Measurements from ENCODE around the gene SMARCA5.
"Not testable (repeated sequence)": the region's sequence is repeated elsewhere in the genome, so short reads cannot be mapped to it uniquely, and the experiment has no call there.

The SMARCA5 gene

GRCh38 chr4:143515905-143516304, 2.4 kb downstream of the SMARCA5 start:
- Mint-ChIP-seq H3K4me1 (peaks cover 59% of the 10 kb centered on the region), H3K9me3 (no peaks in the 10 kb centered on the region), H3K4me3 (peak overlapping the region; percentile 96), H3K36me3 (peaks cover 23% of the 10 kb centered on the region), H3K27ac (peak overlapping the region; percentile 89), H3K27me3 (no peaks in the 10 kb centered on the region)

- Mint-ChIP-seq H3K36me3 (peaks cover 26% of the 10 kb centered on the region), H3K27ac (no peak overlapping the region), H3K9me3 (no peaks in the 10 kb centered on the region), H3K4me3 (peak overlapping the region; percentile 96), H3K4me1 (peaks cover 72% of the 10 kb centered on the region), H3K27me3 (no peaks in the 10 kb centered on the region)
Measured at GRCh38 chr4:143517764-143518163, 4.3 kb downstream of the SMARCA5 start.

- H3K36me3 Mint-ChIP-seq = peaks cover 29% of the 10 kb centered on the region
- H3K4me3 Mint-ChIP-seq = no peak overlapping the region
- no peaks in the 10 kb centered on the region for H3K9me3 Mint-ChIP-seq
- peaks cover 61% of the 10 kb centered on the region for H3K4me1 Mint-ChIP-seq
- peak overlapping the region; percentile 24 for H3K27ac Mint-ChIP-seq
- H3K27me3 Mint-ChIP-seq = no peaks in the 10 kb centered on the region
Measured at GRCh38 chr4:143524211-143524610, 10.7 kb downstream of the SMARCA5 start.

GRCh38 chr4:143528046-143528445, 14.5 kb downstream of the SMARCA5 start:
- H3K4me3 Mint-ChIP-seq = not testable (repeated sequence)
- H3K36me3 Mint-ChIP-seq = peaks cover 32% of the 10 kb centered on the region

GRCh38 chr4:143531380-143531779, 17.9 kb downstream of the SMARCA5 start:
- Mint-ChIP-seq H3K27me3 (no peaks in the 10 kb centered on the region), H3K4me3 (no peak overlapping the region), H3K36me3 (peaks cover 34% of the 10 kb centered on the region), H3K4me1 (peaks cover 26% of the 10 kb centered on the region), H3K9me3 (no peaks in the 10 kb centered on the region), H3K27ac (peak overlapping the region; percentile 65)

More at GRCh38 chr4:143528046-143528445, 14.5 kb downstream of the SMARCA5 start:
- peaks cover 44% of the 10 kb centered on the region for H3K4me1 Mint-ChIP-seq
- H3K9me3 Mint-ChIP-seq, H3K27ac Mint-ChIP-seq, H3K27me3 Mint-ChIP-seq: not testable (repeated sequence)

GRCh38 chr4:143531788-143532491, 18.4 kb downstream of the SMARCA5 start:
- H3K36me3 Mint-ChIP-seq = peaks cover 33% of the 10 kb centered on the region
- peaks cover 25% of the 10 kb centered on the region for H3K4me1 Mint-ChIP-seq
- no peaks in the 10 kb centered on the region for H3K9me3 Mint-ChIP-seq
- H3K27me3 Mint-ChIP-seq = no peaks in the 10 kb centered on the region
- peak overlapping the region; percentile 65 for H3K27ac Mint-ChIP-seq
- no peak overlapping the region for H3K4me3 Mint-ChIP-seq

GRCh38 chr4:143538979-143539669, 25.6 kb downstream of the SMARCA5 start:
- Mint-ChIP-seq H3K36me3 (peaks cover 35% of the 10 kb centered on the region), H3K9me3 (no peaks in the 10 kb centered on the region), H3K4me1 (peaks cover 29% of the 10 kb centered on the region), H3K27me3 (no peaks in the 10 kb centered on the region), H3K4me3 (no peak overlapping the region), H3K27ac (peak overlapping the region; percentile 78)

- Mint-ChIP-seq H3K36me3 (peaks cover 35% of the 10 kb centered on the region), H3K4me1 (peaks cover 29% of the 10 kb centered on the region), H3K4me3 (no peak overlapping the region), H3K27me3 (no peaks in the 10 kb centered on the region), H3K9me3 (no peaks in the 10 kb centered on the region), H3K27ac (no peak overlapping the region)
Measured at GRCh38 chr4:143539670-143540023, 26.1 kb downstream of the SMARCA5 start.

GRCh38 chr4:143549928-143550327, 36.4 kb downstream of the SMARCA5 start:
- peaks cover 20% of the 10 kb centered on the region for H3K36me3 Mint-ChIP-seq
- no peaks in the 10 kb centered on the region for H3K27me3 Mint-ChIP-seq
- H3K27ac Mint-ChIP-seq = peak overlapping the region; percentile 51

GRCh38 chr4:143554728-143555597, 41.5 kb downstream of the SMARCA5 start:
- peaks cover 9% of the 10 kb centered on the region for H3K36me3 Mint-ChIP-seq
- peaks cover 22% of the 10 kb centered on the region for H3K4me1 Mint-ChIP-seq
- no peak overlapping the region for H3K4me3 Mint-ChIP-seq
- peak overlapping the region; percentile 37 for H3K27ac Mint-ChIP-seq
- H3K9me3 Mint-ChIP-seq = no peaks in the 10 kb centered on the region
- H3K27me3 Mint-ChIP-seq = no peaks in the 10 kb centered on the region

More at GRCh38 chr4:143549928-143550327, 36.4 kb downstream of the SMARCA5 start:
- peaks cover 14% of the 10 kb centered on the region for H3K4me1 Mint-ChIP-seq
- no peaks in the 10 kb centered on the region for H3K9me3 Mint-ChIP-seq
- no peak overlapping the region for H3K4me3 Mint-ChIP-seq

GRCh38 chr4:143555676-143556075, 42.2 kb downstream of the SMARCA5 start:
- H3K36me3 Mint-ChIP-seq = peaks cover 6% of the 10 kb centered on the region
- no peaks in the 10 kb centered on the region for H3K9me3 Mint-ChIP-seq
- peaks cover 22% of the 10 kb centered on the region for H3K4me1 Mint-ChIP-seq
- H3K4me3 Mint-ChIP-seq = no peak overlapping the region
- H3K27ac Mint-ChIP-seq = no peak overlapping the region
- no peaks in the 10 kb centered on the region for H3K27me3 Mint-ChIP-seq

- peaks cover 21% of the 10 kb centered on the region for H3K4me1 Mint-ChIP-seq
- no peaks in the 10 kb centered on the region for H3K9me3 Mint-ChIP-seq
- no peaks in the 10 kb centered on the region for H3K27me3 Mint-ChIP-seq
- H3K4me3 Mint-ChIP-seq = peak overlapping the region; percentile 96
- H3K36me3 Mint-ChIP-seq = peaks cover 2% of the 10 kb centered on the region
- H3K27ac Mint-ChIP-seq = no peak overlapping the region
Measured at GRCh38 chr4:143558286-143558685, 44.8 kb downstream of the SMARCA5 start.

- Mint-ChIP-seq H3K36me3 (no peaks in the 10 kb centered on the region), H3K9me3 (no peaks in the 10 kb centered on the region), H3K4me1 (peaks cover 21% of the 10 kb centered on the region), H3K27me3 (no peaks in the 10 kb centered on the region), H3K4me3 (peak overlapping the region; percentile 96), H3K27ac (peak overlapping the region; percentile 80)
Measured at GRCh38 chr4:143558823-143559756, 45.6 kb downstream of the SMARCA5 start.

GRCh38 chr4:143559757-143560147, 46.2 kb downstream of the SMARCA5 start:
- Mint-ChIP-seq H3K27me3 (no peaks in the 10 kb centered on the region), H3K9me3 (no peaks in the 10 kb centered on the region), H3K4me1 (peaks cover 26% of the 10 kb centered on the region), H3K36me3 (no peaks in the 10 kb centered on the region), H3K4me3 (peak overlapping the region; percentile 96), H3K27ac (no peak overlapping the region)

GRCh38 chr4:143564472-143564871, 51.0 kb downstream of the SMARCA5 start:
- Mint-ChIP-seq H3K27ac (no peak overlapping the region), H3K4me3 (no peak overlapping the region), H3K36me3 (peaks cover 14% of the 10 kb centered on the region), H3K27me3 (no peaks in the 10 kb centered on the region), H3K4me1 (peaks cover 22% of the 10 kb centered on the region), H3K9me3 (no peaks in the 10 kb centered on the region)
